Measurements from ENCODE around the gene CCDC167.

- TF ChIP-seq POLR2A (IDR thresholded peaks at IDR 0.05), result no peak
- no peak for TF ChIP-seq CTCF (IDR thresholded peaks at IDR 0.05)
Measured at GRCh38 chr6:37543361-37543760, 43.7 kb upstream of the CCDC167 start.
